Activated T-cell treated with anti-CD3 and anti-CD28 coated beads, Interleukin-2, amount 50 U/mL, for 4 hours (primary cell): Measurements from ENCODE around the gene CCDC146. TPM values are rescaled to one million over a fixed set of nuclear protein-coding genes. Genes with fewer than 3 reads are reported as not detected.
"Not testable (repeated sequence)": the region's sequence is repeated elsewhere in the genome, so short reads cannot be mapped to it uniquely, and the experiment has no call there.

Source experiments
- ATAC-seq, 2 donors: fragments of 200-7000 bp; cut with Tn5 transposase; one replicate each; pipeline ENCODE4 v1.10.0; 2021
- DNase-seq: peaks from one replicate; pipeline ENCODE4 v3.0.0-alpha.2; 2020
- H3K27me3 Mint-ChIP-seq: one replicate; pipeline ENCODE4 v1.8.0; 2021; ENCODE audit warnings: low read depth, mixed read lengths
- H3K36me3 Mint-ChIP-seq: one replicate; pipeline ENCODE4 v1.8.0; 2022; ENCODE audit warnings: mixed read lengths; ENCODE audit not compliant: insufficient read depth
- H3K4me1 Mint-ChIP-seq: one replicate; pipeline ENCODE4 v1.8.0; 2021; ENCODE audit warnings: low read depth, mixed read lengths
- H3K4me3 Mint-ChIP-seq: one replicate; pipeline ENCODE4 v1.8.0; 2021; ENCODE audit warnings: mild to moderate bottlenecking, moderate library complexity, mixed read lengths
- H3K9me3 Mint-ChIP-seq: one replicate; pipeline ENCODE4 v1.8.0; 2021; ENCODE audit warnings: mixed read lengths
- total RNA-seq, 3 donors: library from RNA; stranded (reverse); gene quantifications; one replicate each; pipeline ENCODE4 v1.2.1, GENCODE V29; 2021

CCDC146 gene, protein sequence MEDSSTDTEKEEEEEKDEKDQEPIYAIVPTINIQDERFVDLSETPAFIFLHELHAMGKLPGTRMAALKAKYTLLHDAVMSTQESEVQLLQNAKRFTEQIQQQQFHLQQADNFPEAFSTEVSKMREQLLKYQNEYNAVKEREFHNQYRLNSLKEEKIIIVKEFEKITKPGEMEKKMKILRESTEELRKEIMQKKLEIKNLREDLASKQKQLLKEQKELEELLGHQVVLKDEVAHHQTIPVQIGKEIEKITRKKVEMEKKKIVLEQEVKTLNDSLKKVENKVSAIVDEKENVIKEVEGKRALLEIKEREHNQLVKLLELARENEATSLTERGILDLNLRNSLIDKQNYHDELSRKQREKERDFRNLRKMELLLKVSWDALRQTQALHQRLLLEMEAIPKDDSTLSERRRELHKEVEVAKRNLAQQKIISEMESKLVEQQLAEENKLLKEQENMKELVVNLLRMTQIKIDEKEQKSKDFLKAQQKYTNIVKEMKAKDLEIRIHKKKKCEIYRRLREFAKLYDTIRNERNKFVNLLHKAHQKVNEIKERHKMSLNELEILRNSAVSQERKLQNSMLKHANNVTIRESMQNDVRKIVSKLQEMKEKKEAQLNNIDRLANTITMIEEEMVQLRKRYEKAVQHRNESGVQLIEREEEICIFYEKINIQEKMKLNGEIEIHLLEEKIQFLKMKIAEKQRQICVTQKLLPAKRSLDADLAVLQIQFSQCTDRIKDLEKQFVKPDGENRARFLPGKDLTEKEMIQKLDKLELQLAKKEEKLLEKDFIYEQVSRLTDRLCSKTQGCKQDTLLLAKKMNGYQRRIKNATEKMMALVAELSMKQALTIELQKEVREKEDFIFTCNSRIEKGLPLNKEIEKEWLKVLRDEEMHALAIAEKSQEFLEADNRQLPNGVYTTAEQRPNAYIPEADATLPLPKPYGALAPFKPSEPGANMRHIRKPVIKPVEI
- under 1 TPM; 0.24 to 0.96 (median 0.42) TPM for total RNA-seq

DNA sequence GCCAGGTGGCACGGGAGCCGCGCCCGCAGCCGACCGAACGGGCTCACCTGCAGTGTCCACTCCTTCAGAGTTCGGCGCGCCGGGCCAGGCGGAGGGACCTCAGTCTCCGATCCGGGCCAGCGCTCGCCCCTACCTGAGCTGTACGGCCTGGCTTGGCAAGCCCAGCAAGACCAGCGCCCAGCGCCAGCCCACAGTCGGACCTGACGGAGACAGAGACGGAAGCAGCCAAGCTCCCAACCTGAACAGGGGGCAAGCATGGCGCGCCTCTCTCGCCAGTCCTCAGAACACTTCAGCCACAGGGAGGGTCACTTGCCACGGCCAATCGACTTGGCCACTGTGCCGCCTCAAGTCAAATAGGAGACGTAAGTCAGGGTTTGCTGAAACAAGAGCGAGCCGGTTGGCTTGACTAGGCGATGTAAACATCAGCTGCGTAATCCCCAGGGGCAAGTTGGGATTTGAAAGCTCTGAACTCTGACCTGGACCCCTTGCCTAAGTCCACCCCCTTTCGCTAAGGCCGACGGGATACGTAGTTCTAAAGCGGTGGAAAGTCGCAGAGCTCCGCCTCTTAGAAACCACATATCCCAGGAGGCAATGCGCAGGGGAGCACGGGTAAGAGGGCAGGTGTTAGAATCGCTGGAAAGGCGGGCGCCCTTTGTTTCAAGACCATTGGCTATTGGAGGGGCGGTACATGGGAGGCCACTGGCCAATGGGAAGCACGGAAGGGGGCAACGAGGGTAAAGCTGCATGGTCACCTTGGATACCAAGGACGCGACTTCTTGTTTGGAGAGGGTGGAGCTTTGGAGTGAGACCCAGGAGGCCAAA is at the start of gene CCDC146:
Gene CCDC146 (plus strand): TSS at position 756 of the 822 bp plus-strand sequence. CDS start 45,054 bp downstream, outside the sequence.
- not testable (repeated sequence) for H3K9me3 Mint-ChIP-seq, H3K27me3 Mint-ChIP-seq, H3K36me3 Mint-ChIP-seq
- ATAC-seq (peak; percentile 100), DNase-seq (peak; percentile 87)
- peak within 1 kb of the TSS; percentile 82 for H3K4me3 Mint-ChIP-seq
- H3K4me1 Mint-ChIP-seq, result peaks cover 12% of the 10 kb centered on the region

GRCh38 chr7:77074786-77075396 is 47.5 kb upstream of the CCDC146 start:
- H3K4me1 Mint-ChIP-seq, DNase-seq, H3K9me3 Mint-ChIP-seq, ATAC-seq, H3K27me3 Mint-ChIP-seq, H3K4me3 Mint-ChIP-seq: not testable (repeated sequence)
- H3K36me3 Mint-ChIP-seq, result peaks cover 26% of the 10 kb centered on the region

GRCh38 chr7:77077060-77077459 is 45.4 kb upstream of the CCDC146 start:
- H3K27me3 Mint-ChIP-seq, H3K9me3 Mint-ChIP-seq, DNase-seq, H3K4me1 Mint-ChIP-seq, H3K4me3 Mint-ChIP-seq, ATAC-seq: not testable (repeated sequence)
- peaks cover 17% of the 10 kb centered on the region for H3K36me3 Mint-ChIP-seq

GRCh38 chr7:77079112-77079511 is 43.3 kb upstream of the CCDC146 start:
- H3K9me3 Mint-ChIP-seq, DNase-seq, H3K4me1 Mint-ChIP-seq, H3K27me3 Mint-ChIP-seq, H3K4me3 Mint-ChIP-seq, ATAC-seq: not testable (repeated sequence)
- peaks cover 17% of the 10 kb centered on the region for H3K36me3 Mint-ChIP-seq

DNA sequence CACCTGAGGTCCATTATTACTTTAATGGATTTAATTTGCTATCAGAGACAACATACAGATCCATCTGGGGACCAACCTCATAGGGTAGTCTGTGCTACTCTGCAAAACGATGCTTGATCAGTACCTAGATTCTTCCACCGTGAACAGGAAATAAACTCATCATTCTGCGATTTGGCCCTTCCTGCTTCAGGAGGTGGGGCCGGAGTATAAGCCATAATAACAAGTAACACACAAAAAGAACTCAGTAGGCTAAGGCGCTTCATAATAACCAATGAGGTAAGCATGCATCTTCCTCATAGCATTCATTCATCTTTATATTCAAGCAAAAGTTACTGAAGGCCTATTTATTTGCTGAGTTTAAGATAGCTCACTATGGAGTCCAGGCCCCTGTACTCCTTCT is 42.8 kb upstream of the CCDC146 start:
- not testable (repeated sequence) for ATAC-seq, H3K4me3 Mint-ChIP-seq, H3K9me3 Mint-ChIP-seq, H3K27me3 Mint-ChIP-seq, DNase-seq, H3K4me1 Mint-ChIP-seq
- peaks cover 13% of the 10 kb centered on the region for H3K36me3 Mint-ChIP-seq

DNA sequence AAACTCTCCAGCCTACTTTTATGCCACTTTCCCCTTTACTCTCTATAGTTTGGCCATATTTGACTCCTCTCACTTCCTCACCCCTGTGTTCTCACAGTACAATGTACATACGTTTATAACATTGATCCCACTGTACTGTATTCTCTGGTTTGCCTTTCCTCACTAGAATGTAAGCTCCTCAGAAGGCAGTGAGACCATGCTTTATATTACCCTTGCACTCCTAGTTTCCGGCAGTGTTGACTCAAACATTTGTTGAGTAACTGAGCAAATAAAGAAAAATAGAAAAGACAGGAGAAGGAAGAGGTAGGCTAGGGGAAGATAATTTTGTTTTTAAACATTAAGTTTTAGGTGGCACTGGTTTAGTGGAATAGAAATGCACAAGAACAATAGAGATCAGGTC is 42.2 kb upstream of the CCDC146 start:
- not testable (repeated sequence) for H3K9me3 Mint-ChIP-seq, DNase-seq, H3K27me3 Mint-ChIP-seq, H3K36me3 Mint-ChIP-seq, ATAC-seq, H3K4me1 Mint-ChIP-seq, H3K4me3 Mint-ChIP-seq

DNA sequence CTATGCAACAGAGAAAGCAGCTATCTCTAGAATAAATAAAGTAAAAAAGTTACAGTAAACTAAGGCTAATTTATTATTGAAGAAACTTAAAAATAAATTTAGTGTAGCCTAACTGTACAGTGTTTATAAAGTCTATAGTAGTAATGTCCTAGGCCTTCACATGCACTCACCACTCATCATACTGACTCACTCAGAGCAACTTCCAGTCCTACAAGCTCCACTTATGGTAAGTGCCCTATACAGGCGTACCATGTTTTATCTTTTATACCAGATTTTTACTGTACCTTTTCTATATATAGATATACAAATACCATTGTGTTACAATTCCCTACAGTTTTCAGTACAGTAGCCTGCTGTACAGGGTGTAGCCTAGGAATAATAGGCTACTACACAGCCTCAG is 40.2 kb upstream of the CCDC146 start:
- H3K4me3 Mint-ChIP-seq, DNase-seq, ATAC-seq, H3K4me1 Mint-ChIP-seq, H3K36me3 Mint-ChIP-seq, H3K27me3 Mint-ChIP-seq, H3K9me3 Mint-ChIP-seq: not testable (repeated sequence)

DNA sequence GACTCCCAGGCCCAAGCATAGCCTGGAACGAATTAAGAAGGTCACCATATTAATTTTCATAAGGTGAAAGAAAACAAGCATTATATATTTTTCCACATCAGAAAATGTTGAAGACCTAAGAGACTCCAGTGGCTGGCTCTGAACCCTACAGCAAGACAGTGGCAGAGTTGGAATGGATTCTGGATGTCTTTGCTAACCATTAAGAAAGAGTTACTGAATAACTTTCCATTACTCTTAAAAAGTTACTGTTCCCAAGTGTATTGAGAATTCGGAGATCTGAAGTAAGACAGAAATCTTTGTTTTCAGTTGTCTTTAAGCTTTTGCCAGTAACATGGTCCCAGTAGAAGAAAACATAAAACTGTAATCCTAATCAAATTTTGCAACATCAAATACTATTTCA is 30.1 kb upstream of the CCDC146 start:
- H3K27me3 Mint-ChIP-seq, H3K4me3 Mint-ChIP-seq, H3K9me3 Mint-ChIP-seq, H3K4me1 Mint-ChIP-seq, ATAC-seq, DNase-seq, H3K36me3 Mint-ChIP-seq: not testable (repeated sequence)

- not testable (repeated sequence) for H3K4me1 Mint-ChIP-seq, H3K36me3 Mint-ChIP-seq, H3K27me3 Mint-ChIP-seq, DNase-seq, H3K4me3 Mint-ChIP-seq, ATAC-seq, H3K9me3 Mint-ChIP-seq
Observed at GRCh38 chr7:77100501-77100900, 21.9 kb upstream of the CCDC146 start.

DNA sequence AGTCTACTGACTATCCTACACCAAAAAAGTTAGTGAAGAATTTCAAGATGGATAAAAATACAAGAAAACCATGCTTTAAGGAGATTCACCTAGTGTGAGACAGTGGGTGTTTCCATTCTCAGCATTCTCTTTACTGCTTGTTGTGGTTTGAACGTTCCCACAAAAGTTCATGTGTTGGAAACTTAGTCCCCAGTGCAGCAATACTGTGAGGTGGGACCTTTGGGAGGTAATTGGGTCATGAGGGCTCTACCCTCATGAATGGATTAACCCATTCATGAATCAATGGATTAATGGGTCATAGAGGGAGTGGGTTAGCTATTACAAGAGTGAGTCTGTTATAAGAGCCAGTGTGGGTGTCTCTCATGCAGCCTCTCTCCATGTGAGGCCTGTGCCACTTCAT is 21.2 kb upstream of the CCDC146 start:
- not testable (repeated sequence) for H3K4me1 Mint-ChIP-seq, H3K36me3 Mint-ChIP-seq, DNase-seq, H3K27me3 Mint-ChIP-seq, H3K4me3 Mint-ChIP-seq, ATAC-seq, H3K9me3 Mint-ChIP-seq

- not testable (repeated sequence) for H3K9me3 Mint-ChIP-seq, H3K36me3 Mint-ChIP-seq, ATAC-seq, H3K4me3 Mint-ChIP-seq, H3K27me3 Mint-ChIP-seq, H3K4me1 Mint-ChIP-seq, DNase-seq
Observed at GRCh38 chr7:77102671-77103070, 19.7 kb upstream of the CCDC146 start.

DNA sequence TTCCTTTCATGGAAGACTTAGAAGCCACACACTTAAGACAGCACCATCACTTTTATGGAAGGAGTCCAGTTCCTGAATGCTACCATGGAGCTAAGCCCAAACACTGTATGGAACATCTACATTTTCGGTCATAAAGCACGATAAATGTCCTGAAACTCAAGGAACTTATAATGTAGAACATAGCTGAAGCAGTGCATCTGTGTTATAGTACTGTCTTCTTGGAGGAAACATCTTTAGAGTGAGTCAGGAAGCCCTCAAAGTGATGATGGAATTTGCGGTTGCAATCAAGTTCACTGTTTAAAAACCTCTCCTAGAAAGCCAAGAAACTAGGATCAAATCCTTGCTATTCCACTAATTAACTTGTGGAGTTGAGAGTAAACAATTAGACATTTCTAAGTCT is 16.5 kb upstream of the CCDC146 start:
- H3K9me3 Mint-ChIP-seq, H3K4me3 Mint-ChIP-seq, H3K27me3 Mint-ChIP-seq: not testable (repeated sequence)

GRCh38 chr7:77107659-77108058 is 14.8 kb upstream of the CCDC146 start:
- not testable (repeated sequence) for H3K36me3 Mint-ChIP-seq, ATAC-seq, H3K4me1 Mint-ChIP-seq

More for the DNA sequence above, 16.5 kb upstream of the CCDC146 start:
- ATAC-seq, H3K4me1 Mint-ChIP-seq, H3K36me3 Mint-ChIP-seq, DNase-seq: not testable (repeated sequence)

DNA sequence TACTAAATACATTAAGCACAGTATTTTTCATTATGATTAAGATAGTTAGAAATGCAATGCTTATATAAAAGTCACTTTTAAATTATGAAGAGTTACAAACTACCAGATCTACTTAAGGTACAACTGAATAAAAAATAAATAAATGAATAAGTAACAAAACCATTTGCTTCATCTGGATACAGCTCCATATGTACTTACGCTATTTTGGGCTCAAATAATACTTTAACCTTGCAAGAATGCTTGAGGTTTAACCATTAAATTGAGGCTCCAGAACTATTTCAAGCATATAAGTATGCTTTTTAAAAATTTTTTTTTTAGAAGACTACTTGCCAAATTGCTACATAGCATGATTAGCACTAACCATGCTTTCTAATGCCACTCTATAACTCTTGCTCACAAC is 14.1 kb upstream of the CCDC146 start:
- not testable (repeated sequence) for H3K9me3 Mint-ChIP-seq, DNase-seq, H3K4me3 Mint-ChIP-seq, H3K4me1 Mint-ChIP-seq, H3K36me3 Mint-ChIP-seq, H3K27me3 Mint-ChIP-seq, ATAC-seq

More at GRCh38 chr7:77107659-77108058, 14.8 kb upstream of the CCDC146 start:
- DNase-seq, H3K9me3 Mint-ChIP-seq, H3K4me3 Mint-ChIP-seq, H3K27me3 Mint-ChIP-seq: not testable (repeated sequence)
